Effector memory CD8-positive, alpha-beta T cell (primary cell): Measurements from ENCODE around the gene GSTT2B.
"Not testable (repeated sequence)": the region's sequence is repeated elsewhere in the genome, so short reads cannot be mapped to it uniquely, and the experiment has no call there.

Experiments used
- ATAC-seq: fragments of 150-1000 bp; cut with Tn5 transposase; replicated peaks from 2 replicates; pipeline ENCODE4 v1.10.0; 2021; ENCODE audit warnings: mild to moderate bottlenecking, moderate library complexity
- DNase-seq, 3 experiments: peaks; one replicate each; pipeline ENCODE4 v3.0.0; 2021
- H3K27ac Mint-ChIP-seq, 2 donors: one replicate each; pipeline ENCODE4 v1.8.0; 2022; ENCODE audit warnings: mild to moderate bottlenecking in 2 of 2, mixed read lengths in 2 of 2, moderate library complexity in 2 of 2
- H3K27me3 Mint-ChIP-seq, 2 donors: one replicate each; pipeline ENCODE4 v1.8.0; 2022; ENCODE audit warnings: mixed read lengths in 2 of 2
- H3K36me3 Mint-ChIP-seq: one replicate; pipeline ENCODE4 v1.8.0; 2022; ENCODE audit warnings: mild to moderate bottlenecking, moderate library complexity, mixed read lengths; ENCODE audit not compliant: insufficient read depth
- H3K4me1 Mint-ChIP-seq, 2 donors: one replicate each; pipeline ENCODE4 v1.8.0; 2022; ENCODE audit warnings: low read depth in 2 of 2, mixed read lengths in 2 of 2
- H3K4me3 Mint-ChIP-seq, 2 donors: one replicate each; pipeline ENCODE4 v1.8.0; 2022; ENCODE audit warnings: mild to moderate bottlenecking in 2 of 2, mixed read lengths in 2 of 2, moderate library complexity in 2 of 2
- H3K9me3 Mint-ChIP-seq, 2 donors: one replicate each; pipeline ENCODE4 v1.8.0; 2022; ENCODE audit warnings: mixed read lengths in 2 of 2

Gene GSTT2B

DNA sequence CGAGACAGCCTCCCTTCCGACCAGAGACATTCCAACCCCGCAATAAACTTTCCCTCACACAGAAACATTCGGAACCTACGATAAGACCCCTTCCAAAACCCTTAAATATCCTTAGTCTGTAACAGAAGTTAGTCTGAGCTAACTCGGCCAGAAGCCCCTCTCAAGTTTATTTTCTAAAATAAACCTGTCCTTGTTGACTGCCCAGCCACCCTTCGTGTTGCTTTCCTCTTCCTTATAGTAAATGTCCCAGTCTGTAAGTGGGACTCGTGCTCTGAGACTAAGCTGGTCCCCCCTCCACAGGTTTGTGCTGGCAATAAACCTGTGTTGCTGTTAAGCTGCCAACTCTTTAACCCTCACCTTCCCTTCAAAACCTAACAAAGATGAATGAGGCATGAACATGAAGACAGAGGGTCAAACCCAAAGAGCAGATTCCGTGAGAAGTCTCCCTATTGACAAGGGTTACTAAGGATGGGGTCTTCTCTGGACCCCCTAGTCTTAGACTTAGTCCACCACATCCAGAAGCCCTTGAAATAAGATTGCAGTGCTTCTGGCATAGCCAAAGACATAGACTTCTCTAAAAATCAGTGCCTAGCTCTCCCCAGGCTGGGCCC is 48.6 kb downstream of the GSTT2B start:
- H3K4me3 Mint-ChIP-seq, result no peak overlapping the region
- H3K27me3 Mint-ChIP-seq, result peaks cover 0 to 15% of the 10 kb centered on the region in 2 donors
- peaks cover 8 to 18% of the 10 kb centered on the region in 2 donors for H3K4me1 Mint-ChIP-seq
- H3K9me3 Mint-ChIP-seq, result no peaks in the 10 kb centered on the region
- ATAC-seq (no peak), DNase-seq (no peak)
- H3K27ac Mint-ChIP-seq, result no peak overlapping the region
- peaks cover 12% of the 10 kb centered on the region for H3K36me3 Mint-ChIP-seq

DNA sequence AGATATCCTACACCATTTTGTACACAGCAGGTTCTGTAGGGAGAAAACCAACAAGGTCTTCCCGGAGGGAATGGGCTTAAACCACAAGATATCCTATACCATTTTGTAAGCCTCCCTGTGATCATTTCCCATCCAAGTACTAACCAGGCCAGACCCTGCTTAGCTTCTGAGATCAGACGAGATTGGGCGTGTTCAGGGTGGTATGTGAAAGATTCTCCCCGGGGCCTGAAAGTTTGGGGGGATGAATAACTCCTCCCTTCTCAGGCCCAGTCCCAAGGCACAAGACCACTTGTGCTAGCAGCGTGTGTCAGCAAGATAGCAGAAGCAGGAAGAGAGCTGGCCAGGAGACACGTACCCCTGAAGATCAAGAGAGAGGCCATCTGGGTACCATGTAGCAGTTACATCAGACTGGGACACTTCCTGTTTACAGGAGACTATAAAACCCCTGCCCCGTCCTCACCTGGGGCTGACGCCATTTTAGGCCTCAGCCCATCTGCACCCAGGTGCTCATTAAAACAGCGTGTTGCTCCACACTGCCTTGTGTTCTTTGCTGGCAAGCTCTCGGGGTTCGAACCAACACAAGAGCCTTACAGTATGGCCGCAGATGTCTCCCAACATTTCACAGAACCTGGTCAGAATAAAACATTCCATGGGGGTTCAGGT is 49.5 kb downstream of the GSTT2B start:
- Mint-ChIP-seq H3K9me3 (no peaks in the 10 kb centered on the region), H3K36me3 (peaks cover 12% of the 10 kb centered on the region), H3K4me3 (no peak overlapping the region), H3K27ac (no peak overlapping the region), H3K4me1 (peaks cover 9 to 18% of the 10 kb centered on the region in 2 donors), H3K27me3 (peaks cover 0 to 25% of the 10 kb centered on the region in 2 donors)
- ATAC-seq (no peak), DNase-seq (no peak)

DNA sequence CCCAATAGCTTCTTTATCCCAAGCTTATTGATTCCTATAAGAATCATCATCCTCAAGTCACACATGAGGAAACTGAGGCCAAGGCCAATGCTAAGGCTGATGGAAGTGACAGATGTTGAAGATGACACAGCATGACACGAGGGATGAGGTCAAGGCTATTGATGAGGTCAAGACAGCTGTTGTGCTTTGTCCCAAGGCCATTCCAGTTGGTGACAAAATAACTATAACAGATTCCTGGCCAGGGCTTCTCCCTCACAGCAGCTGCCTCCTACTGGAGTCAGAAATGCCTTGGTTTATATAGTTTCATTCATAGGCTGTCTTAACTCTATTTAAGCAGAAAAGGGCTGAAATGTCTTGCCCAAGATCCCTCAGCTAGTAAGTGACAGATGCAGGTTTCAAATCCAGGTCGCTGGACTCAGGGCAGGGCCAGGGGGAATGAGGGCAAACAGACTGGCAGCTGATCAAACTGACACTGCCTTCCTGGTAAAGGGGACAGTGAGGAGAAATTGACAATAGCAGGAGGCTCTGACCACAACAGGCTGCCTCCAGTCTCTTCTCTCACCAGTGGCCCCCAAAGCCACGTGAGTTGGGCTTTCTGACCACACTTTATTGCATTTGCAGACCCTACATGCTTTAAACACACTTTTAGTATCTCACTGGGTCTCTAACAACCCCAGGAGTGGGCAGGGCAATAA is 50.4 kb downstream of the GSTT2B start:
- peaks cover 0 to 33% of the 10 kb centered on the region in 2 donors for H3K27me3 Mint-ChIP-seq
- H3K4me3 Mint-ChIP-seq, result no peak overlapping the region
- H3K4me1 Mint-ChIP-seq, result peaks cover 10 to 18% of the 10 kb centered on the region in 2 donors
- no peaks in the 10 kb centered on the region for H3K9me3 Mint-ChIP-seq
- DNase-seq, result no peak
- no peak overlapping the region for H3K27ac Mint-ChIP-seq
- peaks cover 12% of the 10 kb centered on the region for H3K36me3 Mint-ChIP-seq
- no peak for ATAC-seq

DNA sequence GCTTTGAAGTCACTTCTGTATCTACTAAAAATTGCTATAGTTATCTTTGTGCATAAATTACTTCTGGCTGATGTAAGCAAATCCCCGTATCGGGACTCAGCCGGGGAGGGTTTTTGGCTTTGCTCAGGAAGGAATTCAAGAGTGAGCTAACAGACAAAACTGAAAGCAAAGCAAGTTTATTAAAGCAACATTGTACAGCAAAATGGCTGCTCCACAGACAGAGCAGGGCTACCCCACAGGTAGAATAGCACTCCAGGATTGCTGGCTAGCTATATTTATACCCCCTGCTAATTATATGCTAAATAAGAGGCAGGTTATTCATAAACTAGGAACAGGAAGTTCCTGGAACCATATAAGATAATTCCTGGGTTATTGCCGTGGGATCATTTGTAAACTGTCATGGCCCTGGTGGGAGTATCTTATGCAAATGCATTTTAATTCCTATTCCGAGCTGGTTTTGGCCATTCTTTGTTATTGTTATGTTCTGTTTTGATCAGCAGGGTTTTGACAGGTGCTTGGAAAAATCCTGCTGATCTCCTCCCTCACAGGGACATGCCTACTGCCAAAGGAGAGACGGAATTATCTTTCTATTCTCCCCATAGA is 51.6 kb downstream of the GSTT2B start:
- Mint-ChIP-seq H3K4me3 (no peak overlapping the region), H3K27ac (no peak overlapping the region), H3K36me3 (peaks cover 12% of the 10 kb centered on the region), H3K9me3 (no peaks in the 10 kb centered on the region), H3K27me3 (peaks cover 0 to 44% of the 10 kb centered on the region in 2 donors), H3K4me1 (peaks cover 14 to 15% of the 10 kb centered on the region in 2 donors)
- DNase-seq (no peak), ATAC-seq (no peak)

DNA sequence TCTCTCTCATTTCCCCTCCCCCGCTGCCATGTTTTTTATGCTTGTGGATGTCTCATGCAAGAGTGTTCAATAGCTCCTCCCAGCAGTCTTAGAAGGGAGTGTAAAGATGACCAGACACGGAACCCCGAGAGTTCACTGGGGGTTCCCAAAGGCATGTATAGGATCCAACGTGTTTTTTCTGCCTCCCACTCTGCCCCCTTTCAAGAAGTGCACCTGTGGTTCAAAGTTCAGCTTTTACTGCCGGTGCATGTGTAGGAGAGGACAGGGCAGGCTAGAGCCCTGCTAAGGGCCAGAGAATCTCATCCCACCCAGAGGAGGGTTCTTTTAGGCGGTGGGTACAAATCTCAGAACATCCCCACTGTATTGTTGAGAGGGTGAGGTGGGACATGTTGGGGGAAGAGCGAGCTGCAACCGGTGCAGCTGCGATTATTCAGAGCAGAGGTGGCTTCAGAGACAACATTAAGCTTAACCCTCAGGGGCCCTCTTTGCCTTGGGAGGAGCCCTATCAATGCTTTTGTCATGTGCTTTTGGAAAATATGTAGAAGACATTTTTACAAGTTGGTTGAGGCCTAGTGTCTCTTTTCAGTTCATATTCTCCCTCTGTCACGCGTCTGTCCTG is 52.3 kb downstream of the GSTT2B start:
- Mint-ChIP-seq H3K27ac (no peak overlapping the region), H3K27me3 (peaks cover 0 to 51% of the 10 kb centered on the region in 2 donors), H3K36me3 (peaks cover 11% of the 10 kb centered on the region), H3K9me3 (no peaks in the 10 kb centered on the region), H3K4me3 (no peak overlapping the region), H3K4me1 (peaks cover 14% of the 10 kb centered on the region in 2 donors)
- ATAC-seq, result no peak
- DNase-seq, result no peak

DNA sequence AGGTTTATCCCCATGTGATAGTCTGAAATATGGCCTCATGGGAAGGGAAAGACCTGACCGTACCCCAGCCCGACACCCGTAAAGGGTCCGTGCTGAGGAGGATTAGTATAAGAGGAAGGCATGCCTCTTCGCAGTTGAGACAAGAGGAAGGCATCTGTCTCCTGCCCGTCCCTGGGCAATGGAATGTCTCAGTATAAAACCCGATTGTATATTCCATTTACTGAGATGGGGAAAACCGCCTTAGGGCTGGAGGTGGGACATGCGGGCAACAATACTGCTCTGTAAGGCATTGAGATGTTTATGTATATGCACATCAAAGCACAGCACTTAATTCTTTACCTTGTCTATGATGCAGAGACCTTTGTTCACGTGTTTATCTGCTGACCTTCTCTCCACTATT is 53.6 kb downstream of the GSTT2B start:
- peaks cover 0 to 53% of the 10 kb centered on the region in 2 donors for H3K27me3 Mint-ChIP-seq
- not testable (repeated sequence) for H3K4me1 Mint-ChIP-seq, H3K36me3 Mint-ChIP-seq, H3K9me3 Mint-ChIP-seq, ATAC-seq, H3K27ac Mint-ChIP-seq, DNase-seq, H3K4me3 Mint-ChIP-seq
